Stimulated activated CD8-positive, alpha-beta memory T cell treated with anti-CD3 and anti-CD28 coated beads, Interleukin-2, amount 100 ng/mL, for 1 hour (primary cell): ENCODE measurements around the gene LCN2.

Experiments used
- DNase-seq, 2 donors: peaks; one replicate each; pipeline ENCODE4 v3.0.0-alpha.2; 2020; ENCODE audit warnings: low read depth in 2 of 2

The LCN2 gene

DNA sequence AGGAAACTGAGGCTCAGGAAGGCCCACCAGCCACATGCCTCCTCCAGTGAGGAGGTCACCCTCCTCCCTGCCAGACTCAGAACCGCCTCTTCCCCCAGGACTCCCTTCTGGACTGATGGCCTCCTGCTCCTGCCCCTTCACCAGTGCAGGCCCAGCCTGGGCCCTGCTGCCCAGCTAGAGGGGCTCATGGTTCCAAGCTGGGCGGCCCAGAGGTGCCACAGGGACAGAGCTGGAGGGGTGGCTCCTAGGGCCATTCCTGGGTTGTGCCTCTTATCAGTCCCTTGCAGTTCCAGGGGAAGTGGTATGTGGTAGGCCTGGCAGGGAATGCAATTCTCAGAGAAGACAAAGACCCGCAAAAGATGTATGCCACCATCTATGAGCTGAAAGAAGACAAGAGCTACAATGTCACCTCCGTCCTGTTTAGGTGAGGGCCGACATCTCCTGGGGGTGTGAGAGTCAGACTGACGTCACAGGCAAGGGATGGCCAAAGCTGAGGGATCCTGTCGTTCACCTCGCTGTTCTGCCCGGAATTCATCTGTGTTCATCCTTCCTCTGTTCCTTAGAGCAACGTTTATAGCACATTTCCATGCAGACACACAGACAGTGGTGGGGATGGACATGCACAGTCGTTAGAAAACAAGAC, 819 bp downstream of the LCN2 start:
- DNase-seq = no peak

DNA sequence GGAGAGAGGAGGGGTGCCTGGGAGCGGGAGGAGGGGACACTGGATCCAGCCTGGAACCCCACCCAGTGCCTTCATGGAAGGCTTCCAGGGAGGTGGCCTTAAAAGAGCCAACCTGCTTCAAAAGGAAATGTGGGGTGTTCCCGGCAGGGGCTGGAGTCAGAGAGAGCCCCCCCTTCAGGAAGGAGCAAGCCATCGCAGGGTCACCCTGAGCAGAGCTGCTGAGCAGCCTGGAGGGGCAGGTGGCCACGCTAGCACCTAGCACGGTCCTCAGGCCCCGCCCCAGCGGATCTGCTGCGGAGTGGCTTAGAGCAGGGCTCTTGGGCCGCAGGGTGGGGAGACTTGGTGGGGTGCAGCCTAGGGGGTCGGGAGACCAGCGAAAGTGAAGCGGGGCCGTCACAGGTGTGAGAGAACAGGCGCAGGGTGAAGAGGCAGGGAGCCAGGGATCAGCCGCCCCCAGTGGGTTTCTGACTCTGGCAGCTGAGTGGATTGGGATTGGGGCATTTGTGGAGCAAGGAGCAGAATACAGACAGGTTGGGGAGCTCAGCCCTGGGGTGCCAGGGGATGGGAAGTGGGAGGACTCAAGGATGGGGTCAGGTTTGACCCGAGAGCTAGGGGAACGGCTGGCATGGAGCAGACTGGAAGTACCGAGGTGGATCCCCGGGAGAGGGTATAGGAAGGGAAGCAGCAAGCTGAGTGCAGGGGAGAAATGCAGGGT, 1.5 kb downstream of the LCN2 start:
- DNase-seq = no peak

DNA sequence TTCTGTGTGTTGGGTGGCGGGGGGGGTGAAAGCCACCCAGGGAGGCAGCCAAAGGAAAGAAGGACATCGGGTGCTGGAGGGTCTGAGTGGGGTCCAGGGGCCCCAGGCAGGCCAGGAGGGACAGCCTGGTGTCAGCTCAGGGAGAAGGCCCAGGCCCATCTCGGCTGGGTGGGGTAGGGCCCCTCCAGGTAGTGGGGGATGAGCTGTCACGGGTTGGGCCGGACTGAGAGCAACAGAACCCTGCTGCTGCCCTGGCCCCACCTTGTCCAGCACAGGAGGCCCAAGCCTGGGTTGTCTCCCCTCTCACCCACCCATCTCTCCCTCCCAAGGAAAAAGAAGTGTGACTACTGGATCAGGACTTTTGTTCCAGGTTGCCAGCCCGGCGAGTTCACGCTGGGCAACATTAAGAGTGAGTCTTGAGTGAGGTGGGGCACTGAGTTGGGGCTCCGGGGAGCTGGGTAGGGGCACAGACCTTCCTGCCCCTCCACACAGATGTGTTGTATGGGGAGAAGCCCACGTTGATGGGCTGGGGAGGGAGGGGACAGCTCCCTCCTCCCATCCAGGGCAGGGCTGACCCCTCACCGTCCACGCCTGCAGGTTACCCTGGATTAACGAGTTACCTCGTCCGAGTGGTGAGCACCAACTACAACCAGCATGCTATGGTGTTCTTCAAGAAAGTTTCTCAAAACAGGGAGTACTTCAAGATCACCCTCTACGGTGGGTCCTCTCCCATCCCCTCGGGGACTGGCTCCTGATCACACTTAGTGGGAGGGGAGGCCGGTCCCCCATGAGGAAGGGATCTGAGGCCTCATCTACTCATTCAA, 2.3 kb downstream of the LCN2 start:
- no peak for DNase-seq

DNA sequence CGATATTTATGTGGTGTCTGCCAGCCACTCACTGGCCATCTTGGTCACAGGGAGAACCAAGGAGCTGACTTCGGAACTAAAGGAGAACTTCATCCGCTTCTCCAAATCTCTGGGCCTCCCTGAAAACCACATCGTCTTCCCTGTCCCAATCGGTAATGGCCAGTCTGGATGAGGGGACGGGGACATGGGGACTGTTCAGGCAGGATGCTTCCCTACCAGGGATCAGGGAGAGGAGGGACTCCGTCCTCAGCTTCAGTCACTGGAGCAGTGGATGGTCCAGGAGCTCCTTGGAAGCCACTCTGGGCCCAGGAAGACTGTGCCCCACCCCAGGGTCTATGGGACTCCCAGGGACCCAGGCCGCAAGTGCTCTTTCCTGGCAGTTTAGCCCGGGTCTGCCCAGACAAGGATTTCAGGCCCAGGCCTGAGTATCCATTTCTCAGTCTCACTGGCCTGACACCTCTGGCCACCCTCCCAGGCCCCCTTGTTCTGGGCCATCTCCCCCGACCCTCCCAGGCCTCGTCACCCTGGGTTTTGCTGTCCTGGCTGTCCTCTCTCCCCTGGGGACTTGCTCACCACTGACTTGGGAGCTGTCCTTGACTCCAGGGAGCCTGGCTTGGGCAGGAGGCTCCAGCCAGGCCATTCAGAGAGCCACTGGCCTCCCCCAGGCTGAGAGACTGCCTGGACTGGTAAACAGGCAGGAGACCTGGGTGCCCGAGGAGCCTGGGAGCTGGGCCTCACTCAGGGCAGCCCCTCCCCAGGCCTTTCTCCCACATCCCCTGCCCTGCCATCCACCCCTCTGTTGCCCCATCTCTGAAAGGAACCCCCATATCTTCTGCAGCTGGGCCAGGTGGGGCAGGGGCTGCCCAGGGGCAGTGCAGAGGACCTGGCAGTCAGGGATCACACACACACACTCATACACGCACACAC, 3.1 kb downstream of the LCN2 start:
- no peak for DNase-seq

DNA sequence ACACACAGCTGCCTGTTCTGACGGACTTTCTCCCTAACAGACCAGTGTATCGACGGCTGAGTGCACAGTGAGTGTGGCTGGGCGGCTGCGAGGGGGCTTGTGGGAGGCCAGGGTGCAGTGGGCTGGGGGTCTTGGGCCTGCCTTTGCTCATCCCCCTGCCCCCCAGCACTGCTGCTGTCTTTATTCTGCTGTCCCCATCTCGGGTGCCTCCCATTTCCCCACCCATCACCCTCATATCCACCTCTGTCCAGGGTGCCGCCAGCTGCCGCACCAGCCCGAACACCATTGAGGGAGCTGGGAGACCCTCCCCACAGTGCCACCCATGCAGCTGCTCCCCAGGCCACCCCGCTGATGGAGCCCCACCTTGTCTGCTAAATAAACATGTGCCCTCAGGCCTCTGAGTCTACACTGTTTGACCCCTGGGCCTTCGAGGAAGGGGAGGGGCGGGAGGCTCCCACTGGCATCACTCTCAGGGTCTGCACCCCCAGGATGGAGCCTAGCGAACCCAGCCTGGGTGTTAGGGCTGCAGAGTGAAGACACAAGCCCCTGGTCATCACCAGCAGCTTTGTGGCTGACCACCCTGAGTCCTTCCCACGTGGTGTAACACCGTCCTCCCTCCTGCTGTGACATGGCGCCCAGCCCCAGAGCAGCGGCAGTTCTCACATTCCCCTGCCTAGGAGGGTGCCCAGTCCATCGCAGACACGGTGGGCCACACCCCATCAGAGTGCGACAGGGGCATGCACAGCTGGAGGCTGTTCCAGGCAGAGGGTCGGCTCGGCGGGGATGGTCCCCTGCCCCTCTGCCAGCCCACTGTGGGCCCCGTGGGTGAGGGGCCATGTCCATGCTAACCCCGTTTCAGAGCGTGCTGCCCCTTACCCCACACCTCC, 4.0 kb downstream of the LCN2 start:
- no peak for DNase-seq

DNA sequence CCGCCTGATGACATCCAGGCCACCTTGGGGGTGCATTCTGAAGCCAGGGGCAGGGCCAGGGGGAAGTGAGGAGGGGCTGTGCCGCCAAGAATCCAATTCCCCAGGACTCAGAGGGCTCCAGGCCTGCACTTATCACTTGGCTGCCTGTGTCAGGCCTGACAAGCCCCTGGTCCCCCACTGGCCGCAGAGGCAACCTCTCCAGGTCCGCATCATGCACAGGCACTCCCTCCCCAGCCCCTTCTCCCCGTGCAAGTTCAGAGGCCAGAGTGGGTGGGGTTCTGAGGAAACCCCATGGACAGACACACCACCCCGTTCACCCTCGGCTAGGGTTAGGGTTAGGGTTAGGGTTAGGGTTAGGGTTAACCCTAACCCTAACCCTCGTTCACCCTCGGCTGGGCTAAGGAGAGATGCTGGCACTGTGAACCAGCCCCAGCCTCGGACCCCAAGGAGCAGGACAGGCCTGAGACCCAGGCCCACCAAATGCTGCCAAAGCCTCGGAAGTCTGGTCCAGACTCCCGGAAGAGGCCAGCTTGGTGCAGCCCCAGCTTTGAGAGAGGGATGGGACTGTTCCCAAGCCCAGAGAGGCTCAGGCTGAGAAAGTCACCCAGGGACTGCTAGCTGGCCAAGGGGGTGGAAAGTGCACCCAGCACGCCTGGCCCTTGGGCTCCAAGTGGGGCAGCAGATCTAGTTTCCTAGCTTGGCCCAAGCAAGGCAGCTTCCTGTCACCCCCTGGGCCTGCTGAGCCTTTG, 4.9 kb downstream of the LCN2 start:
- DNase-seq = no peak

DNA sequence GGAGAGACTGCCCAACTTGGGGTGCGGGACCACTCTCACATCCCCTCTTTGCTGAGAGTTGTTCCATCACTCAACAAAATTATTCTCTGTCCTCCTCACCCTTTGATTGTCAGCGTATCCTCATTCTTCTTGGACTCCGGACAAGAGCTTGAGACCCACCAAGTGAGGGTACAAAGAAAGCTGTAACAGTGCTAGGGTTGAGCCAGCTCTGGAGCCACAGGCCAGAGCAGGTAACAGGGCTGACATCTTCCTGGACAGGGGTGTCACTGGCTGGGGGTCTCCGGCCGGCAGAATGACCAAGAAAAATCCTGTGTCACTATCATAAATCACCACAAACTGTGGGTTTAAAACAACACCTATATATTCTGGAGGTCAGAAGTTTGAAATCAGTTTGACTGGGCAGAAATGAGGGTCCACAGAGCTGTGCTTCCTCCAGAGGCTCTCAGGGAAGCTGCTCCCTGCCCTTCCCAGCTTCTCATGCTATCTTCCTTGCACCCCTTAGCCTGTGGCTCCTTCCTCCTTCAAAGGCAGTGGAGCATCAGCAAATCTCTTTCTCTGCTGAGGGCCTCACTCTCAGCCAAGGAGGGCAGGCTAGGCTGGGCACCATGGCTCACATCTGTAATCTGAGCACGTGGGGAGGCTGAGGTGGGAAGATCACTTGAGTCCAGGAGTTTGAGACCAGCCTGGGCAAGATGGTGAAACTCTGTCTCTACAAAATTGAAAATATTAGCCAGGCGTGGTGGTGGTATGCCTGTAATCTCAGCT, 6.7 kb downstream of the LCN2 start:
- DNase-seq = no peak

DNA sequence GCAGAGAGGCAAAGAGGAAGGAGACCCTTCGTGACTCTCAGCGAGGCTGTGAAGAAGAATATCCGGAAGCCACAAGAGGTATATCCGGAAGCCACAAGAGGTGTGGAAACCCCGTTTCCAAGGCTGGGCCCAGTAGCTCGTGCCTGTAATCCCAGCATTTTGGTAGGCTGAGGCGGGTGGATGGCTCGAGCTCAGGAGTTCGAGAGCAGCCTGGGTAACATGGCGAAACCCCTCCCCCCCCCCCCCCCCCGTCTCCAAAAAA, 10.2 kb downstream of the LCN2 start:
- peak; percentile 12 to 15 for DNase-seq

DNA sequence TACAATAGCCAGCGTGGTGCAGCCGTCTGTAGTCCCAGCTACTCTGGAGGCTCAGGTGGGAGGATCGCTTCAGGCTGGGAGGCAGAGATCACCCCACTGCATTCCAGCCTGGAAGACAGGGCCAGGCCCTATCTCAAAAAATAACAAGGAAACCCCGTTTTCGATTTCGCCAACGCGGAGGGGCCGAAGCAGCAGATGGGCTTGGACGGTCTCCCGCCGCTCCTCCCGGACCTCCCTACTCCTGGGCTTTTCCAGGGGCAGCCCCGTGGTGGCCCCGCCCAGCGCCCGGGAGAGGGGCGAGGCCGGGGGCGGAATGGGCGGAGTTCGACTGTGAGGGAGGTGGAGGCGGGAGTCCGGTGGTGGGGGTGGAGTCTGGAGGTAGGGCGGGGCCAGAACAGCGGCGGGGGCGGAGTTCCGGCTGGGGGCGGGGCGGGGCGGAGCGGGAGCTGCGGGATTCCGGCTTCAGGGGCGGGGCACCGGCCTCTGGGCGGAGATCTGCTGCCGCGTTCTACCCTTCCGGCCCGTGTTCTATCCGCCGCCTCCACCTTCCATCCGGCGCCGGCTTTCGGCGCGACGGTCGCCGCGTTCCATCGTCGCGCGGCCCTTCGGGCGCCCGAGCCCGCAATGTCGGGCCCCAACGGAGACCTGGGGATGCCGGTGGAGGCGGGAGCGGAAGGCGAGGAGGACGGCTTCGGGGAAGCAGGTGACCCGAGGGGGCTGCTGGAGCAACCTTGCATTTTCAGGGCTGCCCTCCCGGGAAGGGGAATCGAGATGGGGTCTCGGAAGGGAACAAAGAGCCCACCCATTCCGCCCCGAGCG, 10.7 kb downstream of the LCN2 start, which contains the start of gene BBLN:
BBLN (plus strand) TSS at position 482 of the 819 bp plus-strand sequence; CDS start at position 625, 143 bp downstream.
- DNase-seq = peak; percentile 88 to 92

DNA sequence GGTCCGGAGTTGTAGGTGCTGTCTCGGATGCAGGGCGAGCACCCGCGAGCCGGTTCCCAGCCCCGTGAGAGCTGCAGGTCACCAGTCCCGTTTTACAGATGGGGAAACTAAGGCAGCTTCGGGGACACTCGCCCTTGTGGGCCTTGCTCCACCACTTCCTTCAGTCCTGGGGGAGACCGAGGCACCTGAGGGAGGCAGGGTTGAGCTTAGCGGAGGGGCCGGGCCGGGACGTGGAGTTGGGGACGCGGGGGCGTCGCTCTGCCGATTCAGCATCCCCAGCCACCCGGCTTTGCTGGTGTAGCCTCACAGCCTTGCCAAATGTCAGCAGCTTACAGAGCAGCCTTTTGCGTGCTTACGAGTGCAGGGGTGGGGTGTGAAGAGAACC, 11.3 kb downstream of the LCN2 start:
- peak; percentile 9 to 14 for DNase-seq

DNA sequence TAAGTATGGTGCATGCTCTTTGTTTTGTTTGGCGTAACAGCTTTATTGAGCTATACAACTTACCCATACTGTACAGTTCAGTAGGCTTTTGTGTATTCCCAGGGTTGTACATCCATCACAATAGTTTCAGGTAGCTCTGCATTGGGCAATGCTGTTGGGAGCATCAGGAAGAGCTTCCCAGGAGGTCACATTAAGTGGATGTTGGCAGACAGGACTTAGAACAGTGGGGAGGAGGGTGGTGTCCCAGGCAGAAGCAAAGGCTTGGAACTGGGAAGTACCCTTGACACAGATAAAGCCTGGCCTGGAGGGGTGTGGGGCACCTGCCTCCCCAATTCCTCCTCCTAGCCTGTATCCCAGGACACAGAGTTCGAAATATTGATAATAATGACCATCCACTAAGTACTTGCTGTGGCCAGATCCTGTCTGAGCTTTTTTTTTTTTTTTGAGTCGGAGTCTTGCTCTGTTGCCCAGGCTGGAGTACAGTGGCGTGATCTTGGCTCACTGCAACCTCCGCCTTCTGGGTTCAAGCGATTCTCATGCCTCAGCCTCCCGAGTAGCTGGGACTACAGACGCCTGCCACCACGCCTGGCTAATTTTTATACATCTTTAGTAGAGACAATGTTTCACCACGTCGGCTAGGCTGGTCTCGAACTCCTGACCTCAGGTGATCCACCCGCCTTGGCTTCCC, 12.1 kb downstream of the LCN2 start:
- no peak for DNase-seq

DNA sequence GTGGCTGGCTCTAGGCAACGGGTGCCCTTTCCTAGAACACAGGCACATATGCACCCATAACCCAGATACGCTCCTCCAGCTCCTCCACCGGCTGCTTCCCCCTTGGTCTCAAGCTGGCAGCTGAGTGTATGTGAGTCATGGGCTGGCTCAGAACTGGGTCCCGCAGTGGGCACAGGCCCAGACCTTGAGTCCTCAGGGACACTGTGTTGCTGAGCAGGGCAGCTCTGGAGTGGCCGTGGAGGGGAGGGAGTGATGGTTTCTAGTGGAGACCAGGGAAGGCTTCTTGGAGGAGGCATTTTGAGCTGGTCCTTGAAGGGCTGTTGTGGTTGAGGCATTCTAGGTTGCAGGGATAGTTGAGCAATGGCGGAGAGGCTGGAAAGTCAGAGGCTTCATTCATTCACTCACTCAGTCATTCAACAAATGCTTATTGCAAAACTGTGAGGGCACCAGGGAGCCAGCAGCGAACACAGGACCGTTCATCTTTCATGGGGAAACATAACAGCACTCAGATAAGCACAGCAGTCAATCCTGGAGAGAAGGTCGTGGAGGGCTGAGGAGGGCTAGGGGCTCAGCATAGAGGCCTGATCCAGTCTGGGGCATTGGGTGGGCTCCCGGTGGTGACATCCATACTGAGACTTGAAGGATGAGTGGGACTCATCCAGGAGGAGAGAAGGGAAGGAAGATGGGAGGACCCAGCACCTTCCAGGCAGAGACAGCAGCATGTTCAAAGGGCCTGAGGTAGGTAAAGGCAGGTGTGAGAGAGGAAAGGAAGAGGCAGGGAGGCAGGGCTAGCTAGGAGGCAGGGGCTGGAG, 13.2 kb downstream of the LCN2 start:
- no peak for DNase-seq

DNA sequence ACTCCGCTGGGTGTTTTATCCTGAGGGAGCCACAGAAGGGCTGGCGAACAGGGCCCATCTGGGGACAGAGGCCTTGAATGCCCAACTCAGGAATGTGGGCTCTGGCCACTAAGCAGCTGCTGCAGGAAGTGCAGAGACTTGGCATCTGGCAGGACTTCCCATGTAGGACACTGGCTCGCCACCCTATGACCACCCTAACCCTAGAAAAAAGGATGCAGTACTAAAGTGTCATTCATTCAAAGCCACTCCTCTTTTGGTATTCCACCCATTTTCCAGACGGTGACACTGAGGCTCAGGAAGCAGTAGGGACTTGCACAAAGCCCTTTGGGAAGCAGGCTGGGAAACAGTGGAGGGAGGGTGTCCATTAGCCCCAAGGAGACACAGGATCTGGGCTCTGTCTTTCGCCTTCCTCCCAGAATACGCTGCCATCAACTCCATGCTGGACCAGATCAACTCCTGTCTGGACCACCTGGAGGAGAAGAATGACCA, 13.8 kb downstream of the LCN2 start:
- DNase-seq = no peak

DNA sequence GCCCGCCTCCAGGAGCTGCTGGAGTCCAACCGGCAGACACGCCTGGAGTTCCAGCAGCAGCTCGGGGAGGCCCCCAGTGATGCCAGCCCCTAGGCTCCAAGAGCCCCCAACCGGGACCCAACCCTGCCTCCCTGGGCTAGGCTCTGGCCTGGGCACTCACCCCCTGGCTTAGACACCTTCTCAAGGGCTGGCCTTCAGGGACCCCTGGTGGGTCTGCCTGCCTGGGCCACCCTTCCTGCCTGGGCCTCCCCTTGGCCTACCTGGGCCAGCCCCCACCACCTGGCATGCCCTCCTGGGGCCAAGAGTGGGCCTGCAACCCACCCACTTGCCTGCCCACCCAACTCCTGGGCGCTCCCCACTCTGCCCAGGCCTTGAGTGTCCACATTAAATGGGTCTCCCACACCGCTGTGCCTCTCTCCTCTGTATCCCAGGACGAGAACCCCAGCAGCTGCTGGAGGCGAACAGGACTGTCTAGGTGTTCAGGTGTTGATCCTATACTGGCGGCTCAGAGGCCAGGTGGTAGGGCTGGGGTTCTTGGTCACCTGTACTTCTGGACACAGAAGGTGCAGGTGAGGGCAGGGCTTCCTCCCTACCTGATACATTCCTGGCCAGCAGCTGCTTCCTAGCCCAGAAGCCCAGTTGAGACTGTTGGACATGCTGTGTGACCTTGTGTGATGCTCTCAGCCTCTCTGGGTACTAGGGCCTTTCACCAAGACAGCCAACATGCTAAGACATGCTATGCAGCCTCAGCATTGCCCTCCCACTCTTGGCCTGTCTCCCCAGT, 14.5 kb downstream of the LCN2 start:
- DNase-seq = no peak

DNA sequence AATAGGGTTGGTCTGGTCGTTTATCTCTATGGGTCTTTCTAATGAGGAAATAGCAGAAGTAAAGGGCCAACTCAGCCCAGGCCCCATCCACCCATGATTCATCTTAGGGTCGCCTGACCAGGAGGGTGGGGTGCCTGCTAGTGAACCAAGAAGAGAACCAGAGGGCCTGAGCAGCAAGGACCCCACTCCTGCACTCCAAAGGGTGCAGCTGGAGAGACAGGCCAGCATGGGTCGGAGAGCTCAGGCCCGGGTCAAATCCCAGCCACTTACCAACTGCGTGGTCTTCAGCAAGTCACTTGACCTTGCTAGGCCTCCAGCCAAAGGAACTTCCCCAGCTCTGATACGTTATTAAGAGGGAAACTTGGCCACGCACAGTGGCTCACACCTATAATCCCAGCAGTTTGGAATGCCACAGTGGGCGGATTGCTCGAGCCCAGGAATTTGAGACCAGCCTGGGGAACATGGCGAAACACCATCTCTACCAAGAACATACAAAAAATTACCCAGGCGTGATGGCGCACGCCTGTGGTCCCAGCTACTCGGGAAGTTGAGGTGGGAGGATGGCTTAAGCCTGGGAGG, 15.1 kb downstream of the LCN2 start:
- DNase-seq = no peak

DNA sequence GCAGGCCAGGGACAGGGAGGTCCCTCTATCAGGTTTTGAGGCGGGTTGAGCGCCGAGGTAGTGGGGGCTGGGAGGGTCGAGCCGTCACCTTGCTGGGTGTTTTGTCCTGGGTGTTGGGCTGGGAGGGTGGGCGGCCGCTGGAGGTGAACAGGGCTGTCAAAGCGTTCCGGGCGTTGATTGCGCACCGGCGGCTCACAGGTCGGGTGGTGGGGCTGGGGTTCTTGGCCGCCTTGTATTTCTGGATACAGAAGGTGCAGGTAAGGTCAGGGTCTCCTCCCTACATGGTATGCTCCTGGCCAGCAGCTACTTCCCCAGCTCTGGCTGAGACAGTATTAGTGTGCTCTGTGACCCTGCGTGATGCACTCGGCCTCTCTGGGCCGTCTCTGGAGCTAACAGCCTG, 16.9 kb downstream of the LCN2 start:
- no peak for DNase-seq
